CD4-positive, CD25-positive, alpha-beta regulatory T cell (primary cell): ENCODE data around the gene CABCOCO1. TPM values are rescaled to one million over a fixed set of nuclear protein-coding genes. Genes with fewer than 3 reads are reported as not detected.

Source experiments
- ATAC-seq, 2 donors: fragments of 150-1000 bp; cut with Tn5 transposase; one replicate each; pipeline ENCODE4 v1.10.0; 2021; ENCODE audit warnings: low read depth in 2 of 2, moderate number of reproducible peaks in 2 of 2, moderate library complexity in 1 of 2
- DNase-seq, 3 donors: peaks; one replicate each; pipeline versions ENCODE4 v3.0.0 to v3.0.0-alpha.2; 2012 to 2022; ENCODE audit warnings: mixed read lengths in 1 of 3
- H3K27ac ChIP-seq: one replicate; pipeline ENCODE4 v1.7.0; 2013; ENCODE audit warnings: mild to moderate bottlenecking, low read length; ENCODE audit not compliant: insufficient read depth, poor library complexity, severe bottlenecking
- H3K27me3 ChIP-seq: one replicate; pipeline ENCODE4 v1.7.0; 2013; ENCODE audit warnings: low read length; ENCODE audit not compliant: control insufficient read depth, insufficient read depth
- H3K36me3 ChIP-seq: one replicate; pipeline ENCODE4 v1.7.0; 2013; ENCODE audit warnings: mild to moderate bottlenecking, low read length, moderate library complexity; ENCODE audit not compliant: control insufficient read depth, insufficient read depth
- H3K4me1 ChIP-seq: 2 replicates; pipeline ENCODE4 v1.7.0; 2013; ENCODE audit warnings: mild to moderate bottlenecking, low read length; ENCODE audit not compliant: insufficient read depth, control insufficient read depth, poor library complexity, severe bottlenecking
- H3K4me3 ChIP-seq: one replicate; pipeline ENCODE4 v1.7.0; 2013; ENCODE audit warnings: low read depth, mild to moderate bottlenecking, low read length, moderate library complexity
- H3K9me3 ChIP-seq, 2 experiments: 1 replicate in 1 of 2; 2 replicates in 1 of 2; pipeline ENCODE4 v1.7.0; 2013; ENCODE audit warnings: low read length in 2 of 2, mild to moderate bottlenecking in 1 of 2, moderate library complexity in 1 of 2; ENCODE audit not compliant: control insufficient read depth in 2 of 2
- H3K27ac Mint-ChIP-seq, 3 donors: one replicate each; pipeline ENCODE4 v1.8.0; 2020 to 2022; ENCODE audit warnings: mild to moderate bottlenecking in 3 of 3, mixed read lengths in 3 of 3, moderate library complexity in 2 of 3
- H3K27me3 Mint-ChIP-seq: one replicate; pipeline ENCODE4 v1.8.0; 2022; ENCODE audit warnings: mild to moderate bottlenecking, mixed read lengths
- H3K36me3 Mint-ChIP-seq: one replicate; pipeline ENCODE4 v1.8.0; 2020; ENCODE audit warnings: mixed read lengths
- H3K4me1 Mint-ChIP-seq, 4 donors: one replicate each; pipeline ENCODE4 v1.8.0; 2020 to 2022; ENCODE audit warnings: mixed read lengths in 4 of 4, mild to moderate bottlenecking in 1 of 4
- H3K4me3 Mint-ChIP-seq, 4 donors: one replicate each; pipeline ENCODE4 v1.8.0; 2020 to 2022; ENCODE audit warnings: mild to moderate bottlenecking in 4 of 4, mixed read lengths in 4 of 4, moderate library complexity in 3 of 4
- H3K9me3 Mint-ChIP-seq, 7 donors: one replicate each; pipeline ENCODE4 v1.8.0; 2020 to 2022; ENCODE audit warnings: mixed read lengths in 7 of 7, mild to moderate bottlenecking in 3 of 7, moderate library complexity in 2 of 7
- polyA plus RNA-seq, 4 donors: library from polyadenylated mRNA; unstranded; fragments of 300-500 nt; fragmentation: Illumina TruSeq; gene quantifications; one replicate each; pipeline ENCODE4 v1.2.3, GENCODE V29; 2021
- total RNA-seq: library from RNA; stranded (reverse); gene quantifications from one replicate; pipeline ENCODE4 v1.2.3, GENCODE V29; 2022

CABCOCO1 gene
- total and polyA plus RNA-seq, 5 donors from 2014 or later: not detected

GRCh38 chr10:61633665-61634064 is 29.1 kb upstream of the CABCOCO1 start:
- no peaks in the 10 kb centered on the region for H3K36me3 Mint-ChIP-seq
- H3K9me3 ChIP-seq: no peaks in the 10 kb centered on the region
- no peaks in the 10 kb centered on the region for H3K36me3 ChIP-seq
- H3K27me3 ChIP-seq: no peaks in the 10 kb centered on the region
- peaks cover 5% of the 10 kb centered on the region for H3K27me3 Mint-ChIP-seq
- H3K27ac ChIP-seq: no peak overlapping the region
- H3K4me3 ChIP-seq: no peak overlapping the region
- H3K4me1 ChIP-seq: no peaks in the 10 kb centered on the region
- H3K27ac Mint-ChIP-seq: no peak overlapping the region
- H3K4me3 Mint-ChIP-seq: no peak overlapping the region
- DNase-seq (no peak), ATAC-seq (no peak)
- no peaks in the 10 kb centered on the region for H3K4me1 Mint-ChIP-seq
- no peaks in the 10 kb centered on the region for H3K9me3 Mint-ChIP-seq

GRCh38 chr10:61634746-61635145 is 28.0 kb upstream of the CABCOCO1 start:
- H3K9me3 Mint-ChIP-seq: peaks cover 0 to 2% (median 0%) of the 10 kb centered on the region in 7 donors
- H3K4me1 ChIP-seq: no peaks in the 10 kb centered on the region
- H3K36me3 Mint-ChIP-seq: no peaks in the 10 kb centered on the region
- H3K36me3 ChIP-seq: no peaks in the 10 kb centered on the region
- H3K4me3 Mint-ChIP-seq: no peak overlapping the region
- no peak overlapping the region for H3K27ac ChIP-seq
- H3K4me3 ChIP-seq: no peak overlapping the region
- no peaks in the 10 kb centered on the region for H3K9me3 ChIP-seq
- H3K27me3 ChIP-seq: no peaks in the 10 kb centered on the region
- peaks cover 5% of the 10 kb centered on the region for H3K27me3 Mint-ChIP-seq
- no peak overlapping the region for H3K27ac Mint-ChIP-seq
- H3K4me1 Mint-ChIP-seq: no peaks in the 10 kb centered on the region
- ATAC-seq (no peak), DNase-seq (no peak)

GRCh38 chr10:61635471-61635870 is 27.3 kb upstream of the CABCOCO1 start:
- no peak for ATAC-seq

GRCh38 chr10:61635932-61636331 is 26.8 kb upstream of the CABCOCO1 start:
- no peak overlapping the region for H3K4me3 ChIP-seq
- H3K36me3 Mint-ChIP-seq: no peaks in the 10 kb centered on the region
- H3K4me1 ChIP-seq: no peaks in the 10 kb centered on the region
- no peak overlapping the region for H3K4me3 Mint-ChIP-seq
- no peak for DNase-seq
- no peaks in the 10 kb centered on the region for H3K9me3 ChIP-seq
- H3K27ac Mint-ChIP-seq: no peak overlapping the region
- H3K36me3 ChIP-seq: no peaks in the 10 kb centered on the region
- peaks cover 0 to 2% (median 0%) of the 10 kb centered on the region in 7 donors for H3K9me3 Mint-ChIP-seq
- no peaks in the 10 kb centered on the region for H3K4me1 Mint-ChIP-seq
- ATAC-seq: no peak
- no peaks in the 10 kb centered on the region for H3K27me3 ChIP-seq
- H3K27me3 Mint-ChIP-seq: peaks cover 5% of the 10 kb centered on the region
- H3K27ac ChIP-seq: no peak overlapping the region

More at GRCh38 chr10:61635471-61635870, 27.3 kb upstream of the CABCOCO1 start:
- peaks cover 5% of the 10 kb centered on the region for H3K27me3 Mint-ChIP-seq
- H3K36me3 Mint-ChIP-seq: no peaks in the 10 kb centered on the region
- Histone ChIP-seq H3K4me1 (no peaks in the 10 kb centered on the region), H3K4me3 (no peak overlapping the region), H3K27ac (no peak overlapping the region), H3K9me3 (no peaks in the 10 kb centered on the region), H3K27me3 (no peaks in the 10 kb centered on the region), H3K36me3 (no peaks in the 10 kb centered on the region)
- H3K4me3 Mint-ChIP-seq: no peak overlapping the region
- H3K4me1 Mint-ChIP-seq: no peaks in the 10 kb centered on the region
- no peak overlapping the region for H3K27ac Mint-ChIP-seq
- H3K9me3 Mint-ChIP-seq: peaks cover 0 to 2% (median 0%) of the 10 kb centered on the region in 7 donors
- DNase-seq: no peak

GRCh38 chr10:61639952-61640351 is 22.8 kb upstream of the CABCOCO1 start:
- DNase-seq (no peak), ATAC-seq (no peak)
- no peaks in the 10 kb centered on the region for H3K27me3 ChIP-seq
- peaks cover 0 to 2% (median 0%) of the 10 kb centered on the region in 7 donors for H3K9me3 Mint-ChIP-seq
- H3K4me3 Mint-ChIP-seq: no peak overlapping the region
- no peaks in the 10 kb centered on the region for H3K36me3 ChIP-seq
- no peaks in the 10 kb centered on the region for H3K4me1 Mint-ChIP-seq
- H3K27me3 Mint-ChIP-seq: peaks cover 9% of the 10 kb centered on the region
- no peaks in the 10 kb centered on the region for H3K36me3 Mint-ChIP-seq
- no peak overlapping the region for H3K27ac ChIP-seq
- H3K27ac Mint-ChIP-seq: no peak overlapping the region
- no peak overlapping the region for H3K4me3 ChIP-seq
- H3K4me1 ChIP-seq: no peaks in the 10 kb centered on the region
- no peaks in the 10 kb centered on the region for H3K9me3 ChIP-seq

GRCh38 chr10:61640856-61641255 is 21.9 kb upstream of the CABCOCO1 start:
- no peaks in the 10 kb centered on the region for H3K4me1 Mint-ChIP-seq
- H3K27ac ChIP-seq: no peak overlapping the region
- no peak overlapping the region for H3K27ac Mint-ChIP-seq
- no peak for ATAC-seq
- no peak overlapping the region for H3K4me3 Mint-ChIP-seq
- no peaks in the 10 kb centered on the region for H3K9me3 ChIP-seq
- H3K36me3 Mint-ChIP-seq: no peaks in the 10 kb centered on the region
- H3K4me1 ChIP-seq: no peaks in the 10 kb centered on the region
- H3K9me3 Mint-ChIP-seq: peaks cover 0 to 2% (median 0%) of the 10 kb centered on the region in 7 donors
- H3K27me3 ChIP-seq: no peaks in the 10 kb centered on the region
- no peaks in the 10 kb centered on the region for H3K36me3 ChIP-seq
- peaks cover 10% of the 10 kb centered on the region for H3K27me3 Mint-ChIP-seq
- no peak for DNase-seq
- no peak overlapping the region for H3K4me3 ChIP-seq

GRCh38 chr10:61642150-61642571 is 20.6 kb upstream of the CABCOCO1 start:
- Mint-ChIP-seq H3K4me3 (no peak overlapping the region), H3K27me3 (peaks cover 10% of the 10 kb centered on the region), H3K4me1 (no peaks in the 10 kb centered on the region), H3K9me3 (peaks cover 0 to 2% (median 0%) of the 10 kb centered on the region in 7 donors), H3K36me3 (no peaks in the 10 kb centered on the region), H3K27ac (no peak overlapping the region)
- Histone ChIP-seq H3K27me3 (no peaks in the 10 kb centered on the region), H3K36me3 (no peaks in the 10 kb centered on the region), H3K9me3 (no peaks in the 10 kb centered on the region), H3K4me1 (no peaks in the 10 kb centered on the region), H3K4me3 (no peak overlapping the region), H3K27ac (no peak overlapping the region)
- no peak for ATAC-seq
- DNase-seq: no peak

- no peak overlapping the region for H3K27ac Mint-ChIP-seq
- Histone ChIP-seq H3K4me3 (no peak overlapping the region), H3K36me3 (no peaks in the 10 kb centered on the region), H3K27me3 (no peaks in the 10 kb centered on the region), H3K27ac (no peak overlapping the region), H3K9me3 (no peaks in the 10 kb centered on the region), H3K4me1 (no peaks in the 10 kb centered on the region)
- no peaks in the 10 kb centered on the region for H3K36me3 Mint-ChIP-seq
- no peak overlapping the region for H3K4me3 Mint-ChIP-seq
- ATAC-seq: no peak
- H3K9me3 Mint-ChIP-seq: peaks cover 0 to 2% (median 0%) of the 10 kb centered on the region in 7 donors
- H3K27me3 Mint-ChIP-seq: peaks cover 10% of the 10 kb centered on the region
- DNase-seq: no peak
- no peaks in the 10 kb centered on the region for H3K4me1 Mint-ChIP-seq
These were observed 20.1 kb upstream of the CABCOCO1 start for GRCh38 chr10:61642676-61643075.
